K562 (cell line): ENCODE results near the gene GEMIN7. TPM values are rescaled to one million over a fixed set of nuclear protein-coding genes. Genes with fewer than 3 reads are reported as not detected.

Source experiments
- ARHGAP35 ChIP-seq: fragments of 450-650 bp; IDR thresholded peaks from 2 replicates; pipeline ENCODE4 v1.6.1; 2018; ENCODE audit not compliant: partially characterized antibody
- ELK1 ChIP-seq: sonication (generic); formaldehyde crosslinking; IDR thresholded peaks from 2 replicates; pipeline ENCODE4 v1.8.1; 2022; ENCODE audit warnings: missing genetic modification reagents
- FOXJ2 ChIP-seq: fragments of 200-800 bp; sonication (Bioruptor generic); IDR thresholded peaks from 2 replicates; pipeline ENCODE4 v1.6.1; 2016; ENCODE audit warnings: missing genetic modification characterization, missing compliant biosample characterization
- GATAD2B ChIP-seq: fragments of 450-650 bp; IDR thresholded peaks from 2 replicates; pipeline ENCODE4 v1.6.1; 2017; ENCODE audit warnings: mild to moderate bottlenecking, borderline replicate concordance
- HDAC8 ChIP-seq: fragments of 450-650 bp; IDR thresholded peaks from 2 replicates; pipeline ENCODE4 v1.6.1; 2016; ENCODE audit warnings: mild to moderate bottlenecking, missing genetic modification characterization, moderate library complexity, missing compliant biosample characterization
- PHB ChIP-seq: fragments of 250-450 bp; sonication (Bioruptor Pico); IDR thresholded peaks from 2 replicates; pipeline ENCODE4 v1.5.0; 2021
- RBBP5 ChIP-seq: fragments of 200-600 bp; sonication (generic); IDR thresholded peaks from 2 replicates; pipeline ENCODE4 v1.6.1; 2012; ENCODE audit warnings: borderline replicate concordance, mild to moderate bottlenecking, low read length, control low read depth, inconsistent platforms; ENCODE audit not compliant: insufficient read depth, poor library complexity, severe bottlenecking
- ZNF253 ChIP-seq: fragments of 250-450 bp; sonication (Bioruptor Pico); conservative IDR thresholded peaks from 2 replicates; pipeline ENCODE4 v1.6.1; 2021; ENCODE audit warnings: mild to moderate bottlenecking
- ZNF644 ChIP-seq: fragments of 200-800 bp; sonication (Bioruptor generic); IDR thresholded peaks from 2 replicates; pipeline ENCODE4 v1.6.1; 2016; ENCODE audit warnings: low read depth, missing genetic modification characterization, missing compliant biosample characterization
- polyA plus RNA-seq, 8 experiments: library from polyadenylated mRNA; depleted of rRNA in 4 of 8; stranded (reverse) in 5 of 8; unstranded in 3 of 8; fragments of >200 nt; fragmentation: Nextera tagmentation in 2 of 8; fragmentation: Illumina TruSeq in 1 of 8; extraction: Ambion mirVana in 2 of 8; extraction: Trizol in 1 of 8; gene quantifications; 2 replicates each; pipeline versions ENCODE4 v1.2.1 to v1.2.3, GENCODE V29; 2011 to 2014; ENCODE audit warnings: inconsistent platforms in 1 of 8, missing spikeins in 1 of 8
- total RNA-seq, 7 experiments: library from RNA; depleted of rRNA in 6 of 7; stranded (reverse); fragments of >200 nt in 6 of 7; fragmentation: Illumina TruSeq in 2 of 7; extraction: Trizol in 2 of 7; gene quantifications; 2 replicates each; pipeline versions ENCODE4 v1.2.1 to v1.2.3, GENCODE V29; 2011 to 2021; ENCODE audit warnings: low replicate concordance in 1 of 7
- TF ChIP-seq, protein P1 (sequence below): fragments of 250-450 bp; sonication (Bioruptor Pico); IDR thresholded peaks from 2 replicates; pipeline ENCODE4 v1.4.0; 2020; ENCODE audit warnings: mild to moderate bottlenecking, moderate library complexity
- TF ChIP-seq, protein P2 (sequence below), 2 experiments: fragments of 450-650 bp; formaldehyde crosslinking in 1 of 2; IDR thresholded peaks; 2 replicates each; pipeline versions ENCODE4 v1.4.0 to v1.6.1; 2014 to 2020; ENCODE audit warnings: mild to moderate bottlenecking in 2 of 2, borderline replicate concordance in 1 of 2, low read depth in 1 of 2
- TF ChIP-seq, protein P3 (sequence below): sonication (generic); formaldehyde crosslinking; IDR thresholded peaks from 2 replicates; pipeline ENCODE4 v1.8.0; 2022; ENCODE audit warnings: missing genetic modification reagents, mild to moderate bottlenecking, moderate library complexity, borderline replicate concordance

The GEMIN7 gene
- total and polyA plus RNA-seq, 9 of the 15 experiments (the other 6 are each of a cell fraction or from before 2014, with no cell fraction given): 23.1 to 124 (median 54.9) TPM

DNA sequence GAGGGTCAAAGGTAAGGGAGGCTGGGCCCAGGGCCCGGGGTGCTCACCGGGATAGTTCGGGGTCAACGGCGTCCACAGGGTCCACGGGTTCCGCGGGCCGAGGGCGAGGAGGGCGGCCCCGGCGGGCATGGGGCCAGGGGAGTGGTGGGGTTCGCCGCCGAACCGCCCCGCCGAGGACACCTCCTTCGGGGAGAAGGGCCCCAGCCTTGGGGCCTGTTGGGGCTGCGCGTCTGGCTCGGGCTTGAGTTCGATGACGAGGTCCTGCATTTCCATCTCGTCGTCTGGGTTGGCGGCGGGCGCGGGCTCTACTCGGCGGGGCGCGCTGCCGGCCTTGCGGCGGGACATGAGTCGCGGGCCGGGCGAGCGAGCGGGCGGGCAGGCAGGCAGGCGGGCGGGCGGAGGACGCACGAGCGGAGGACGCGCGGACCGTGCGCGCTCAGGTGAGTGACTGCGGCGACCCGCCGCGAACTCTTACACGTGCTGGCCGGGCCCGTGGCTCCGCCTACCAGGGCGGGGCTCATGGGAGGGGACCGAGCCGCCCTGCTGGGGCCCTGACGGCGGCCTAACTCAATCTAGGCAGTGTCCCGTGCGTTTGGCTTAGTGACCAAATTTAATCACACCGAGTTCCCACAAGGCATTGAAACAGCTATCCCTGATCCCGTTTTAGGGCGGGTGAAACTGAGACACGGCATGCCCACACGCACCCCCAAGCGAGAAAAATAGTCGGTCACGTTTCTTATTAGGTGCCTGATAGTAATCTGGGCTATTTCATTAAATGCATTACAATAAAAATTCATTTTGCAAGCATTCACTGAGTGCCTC, 2.8 kb upstream of the GEMIN7 start, which contains the start of gene ZNF296 (continued):
- TF ChIP-seq, protein P1, sequence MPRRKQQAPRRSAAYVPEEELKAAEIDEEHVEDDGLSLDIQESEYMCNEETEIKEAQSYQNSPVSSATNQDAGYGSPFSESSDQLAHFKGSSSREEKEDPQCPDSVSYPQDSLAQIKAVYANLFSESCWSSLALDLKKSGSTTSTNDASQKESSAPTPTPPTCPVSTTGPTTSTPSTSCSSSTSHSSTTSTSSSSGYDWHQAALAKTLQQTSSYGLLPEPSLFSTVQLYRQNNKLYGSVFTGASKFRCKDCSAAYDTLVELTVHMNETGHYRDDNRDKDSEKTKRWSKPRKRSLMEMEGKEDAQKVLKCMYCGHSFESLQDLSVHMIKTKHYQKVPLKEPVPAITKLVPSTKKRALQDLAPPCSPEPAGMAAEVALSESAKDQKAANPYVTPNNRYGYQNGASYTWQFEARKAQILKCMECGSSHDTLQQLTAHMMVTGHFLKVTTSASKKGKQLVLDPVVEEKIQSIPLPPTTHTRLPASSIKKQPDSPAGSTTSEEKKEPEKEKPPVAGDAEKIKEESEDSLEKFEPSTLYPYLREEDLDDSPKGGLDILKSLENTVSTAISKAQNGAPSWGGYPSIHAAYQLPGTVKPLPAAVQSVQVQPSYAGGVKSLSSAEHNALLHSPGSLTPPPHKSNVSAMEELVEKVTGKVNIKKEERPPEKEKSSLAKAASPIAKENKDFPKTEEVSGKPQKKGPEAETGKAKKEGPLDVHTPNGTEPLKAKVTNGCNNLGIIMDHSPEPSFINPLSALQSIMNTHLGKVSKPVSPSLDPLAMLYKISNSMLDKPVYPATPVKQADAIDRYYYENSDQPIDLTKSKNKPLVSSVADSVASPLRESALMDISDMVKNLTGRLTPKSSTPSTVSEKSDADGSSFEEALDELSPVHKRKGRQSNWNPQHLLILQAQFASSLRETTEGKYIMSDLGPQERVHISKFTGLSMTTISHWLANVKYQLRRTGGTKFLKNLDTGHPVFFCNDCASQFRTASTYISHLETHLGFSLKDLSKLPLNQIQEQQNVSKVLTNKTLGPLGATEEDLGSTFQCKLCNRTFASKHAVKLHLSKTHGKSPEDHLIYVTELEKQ (CRISPR knock-in tag): no peak
- TF ChIP-seq ZNF253 (CRISPR knock-in tag): no peak
- TF ChIP-seq, protein P2, sequence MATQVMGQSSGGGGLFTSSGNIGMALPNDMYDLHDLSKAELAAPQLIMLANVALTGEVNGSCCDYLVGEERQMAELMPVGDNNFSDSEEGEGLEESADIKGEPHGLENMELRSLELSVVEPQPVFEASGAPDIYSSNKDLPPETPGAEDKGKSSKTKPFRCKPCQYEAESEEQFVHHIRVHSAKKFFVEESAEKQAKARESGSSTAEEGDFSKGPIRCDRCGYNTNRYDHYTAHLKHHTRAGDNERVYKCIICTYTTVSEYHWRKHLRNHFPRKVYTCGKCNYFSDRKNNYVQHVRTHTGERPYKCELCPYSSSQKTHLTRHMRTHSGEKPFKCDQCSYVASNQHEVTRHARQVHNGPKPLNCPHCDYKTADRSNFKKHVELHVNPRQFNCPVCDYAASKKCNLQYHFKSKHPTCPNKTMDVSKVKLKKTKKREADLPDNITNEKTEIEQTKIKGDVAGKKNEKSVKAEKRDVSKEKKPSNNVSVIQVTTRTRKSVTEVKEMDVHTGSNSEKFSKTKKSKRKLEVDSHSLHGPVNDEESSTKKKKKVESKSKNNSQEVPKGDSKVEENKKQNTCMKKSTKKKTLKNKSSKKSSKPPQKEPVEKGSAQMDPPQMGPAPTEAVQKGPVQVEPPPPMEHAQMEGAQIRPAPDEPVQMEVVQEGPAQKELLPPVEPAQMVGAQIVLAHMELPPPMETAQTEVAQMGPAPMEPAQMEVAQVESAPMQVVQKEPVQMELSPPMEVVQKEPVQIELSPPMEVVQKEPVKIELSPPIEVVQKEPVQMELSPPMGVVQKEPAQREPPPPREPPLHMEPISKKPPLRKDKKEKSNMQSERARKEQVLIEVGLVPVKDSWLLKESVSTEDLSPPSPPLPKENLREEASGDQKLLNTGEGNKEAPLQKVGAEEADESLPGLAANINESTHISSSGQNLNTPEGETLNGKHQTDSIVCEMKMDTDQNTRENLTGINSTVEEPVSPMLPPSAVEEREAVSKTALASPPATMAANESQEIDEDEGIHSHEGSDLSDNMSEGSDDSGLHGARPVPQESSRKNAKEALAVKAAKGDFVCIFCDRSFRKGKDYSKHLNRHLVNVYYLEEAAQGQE (IDR thresholded peaks at IDR 0.05; ENCODE audit: borderline replicate concordance): no peak
- TF ChIP-seq, protein P2 (CRISPR knock-in tag; IDR thresholded peaks at IDR 0.05; ENCODE audit: low read depth): 0 out of 2 replicates have a peak, but pooled peaks have one; percentile 33
- no peak for TF ChIP-seq PHB (CRISPR knock-in tag)
- no peak for TF ChIP-seq ELK1
- no peak for TF ChIP-seq FOXJ2
- TF ChIP-seq GATAD2B: peak; percentile 89
- no peak for TF ChIP-seq ZNF644 (tag)
- TF ChIP-seq HDAC8 (tag): peak; percentile 63; the same call in 1 of the 2 replicates
- peak; percentile 50 for TF ChIP-seq RBBP5
- TF ChIP-seq, protein P3, sequence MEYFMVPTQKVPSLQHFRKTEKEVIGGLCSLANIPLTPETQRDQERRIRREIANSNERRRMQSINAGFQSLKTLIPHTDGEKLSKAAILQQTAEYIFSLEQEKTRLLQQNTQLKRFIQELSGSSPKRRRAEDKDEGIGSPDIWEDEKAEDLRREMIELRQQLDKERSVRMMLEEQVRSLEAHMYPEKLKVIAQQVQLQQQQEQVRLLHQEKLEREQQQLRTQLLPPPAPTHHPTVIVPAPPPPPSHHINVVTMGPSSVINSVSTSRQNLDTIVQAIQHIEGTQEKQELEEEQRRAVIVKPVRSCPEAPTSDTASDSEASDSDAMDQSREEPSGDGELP (CRISPR knock-in tag): peak; percentile 50; the same call in 1 of the 2 replicates
- no peak for TF ChIP-seq ARHGAP35
